ENCODE results near the gene UVRAG. TPM values are rescaled to one million over a fixed set of nuclear protein-coding genes. Genes with fewer than 3 reads are reported as not detected.

The UVRAG gene
- total RNA-seq, 1 experiment from 2014 or later = 31.3 TPM

DNA sequence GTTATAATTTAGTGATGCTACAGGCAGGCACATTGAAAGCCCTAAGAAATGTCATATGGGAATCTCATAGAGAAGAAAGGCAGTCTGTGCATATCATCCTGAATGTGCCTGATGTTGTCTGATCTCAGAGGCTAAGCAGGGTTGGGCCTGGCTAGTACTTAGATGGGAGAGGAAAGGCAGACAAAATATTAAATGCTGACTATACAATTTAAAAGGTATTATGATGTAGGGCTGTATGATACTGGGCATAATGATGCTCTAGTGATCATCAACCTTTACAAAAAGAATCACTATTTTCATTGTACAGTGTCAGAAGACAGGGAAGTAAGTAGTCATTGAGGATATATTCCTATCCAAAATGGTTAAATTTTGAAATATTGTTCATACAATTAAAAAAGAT is 119.8 kb downstream of the UVRAG start:
- Histone ChIP-seq H3K4me3 (ENCODE audit: low read depth, low read length) (no peak overlapping the region), H3K36me3 (ENCODE audit: control insufficient read depth, insufficient read depth, low read length) (no peaks in the 10 kb centered on the region; the same call in 1 of the 2 replicates), H3K9me3 (no peaks in the 10 kb centered on the region), H3K27me3 (replicated peaks; ENCODE audit: control insufficient read depth, insufficient read depth, low read length) (no peaks in the 10 kb centered on the region), H3K4me1 (no peaks in the 10 kb centered on the region)
- Mint-ChIP-seq H3K27ac (ENCODE audit: unreplicated experiment) (no peak overlapping the region), H3K9me3 (ENCODE audit: unreplicated experiment) (no peaks in the 10 kb centered on the region), H3K4me3 (ENCODE audit: unreplicated experiment) (no peak overlapping the region), H3K4me1 (ENCODE audit: low read depth, unreplicated experiment) (no peaks in the 10 kb centered on the region), H3K36me3 (ENCODE audit: insufficient read depth, unreplicated experiment) (no peaks in the 10 kb centered on the region), H3K27me3 (ENCODE audit: insufficient read depth, unreplicated experiment) (no peaks in the 10 kb centered on the region)
- TF ChIP-seq, protein P1, sequence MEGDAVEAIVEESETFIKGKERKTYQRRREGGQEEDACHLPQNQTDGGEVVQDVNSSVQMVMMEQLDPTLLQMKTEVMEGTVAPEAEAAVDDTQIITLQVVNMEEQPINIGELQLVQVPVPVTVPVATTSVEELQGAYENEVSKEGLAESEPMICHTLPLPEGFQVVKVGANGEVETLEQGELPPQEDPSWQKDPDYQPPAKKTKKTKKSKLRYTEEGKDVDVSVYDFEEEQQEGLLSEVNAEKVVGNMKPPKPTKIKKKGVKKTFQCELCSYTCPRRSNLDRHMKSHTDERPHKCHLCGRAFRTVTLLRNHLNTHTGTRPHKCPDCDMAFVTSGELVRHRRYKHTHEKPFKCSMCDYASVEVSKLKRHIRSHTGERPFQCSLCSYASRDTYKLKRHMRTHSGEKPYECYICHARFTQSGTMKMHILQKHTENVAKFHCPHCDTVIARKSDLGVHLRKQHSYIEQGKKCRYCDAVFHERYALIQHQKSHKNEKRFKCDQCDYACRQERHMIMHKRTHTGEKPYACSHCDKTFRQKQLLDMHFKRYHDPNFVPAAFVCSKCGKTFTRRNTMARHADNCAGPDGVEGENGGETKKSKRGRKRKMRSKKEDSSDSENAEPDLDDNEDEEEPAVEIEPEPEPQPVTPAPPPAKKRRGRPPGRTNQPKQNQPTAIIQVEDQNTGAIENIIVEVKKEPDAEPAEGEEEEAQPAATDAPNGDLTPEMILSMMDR (IDR thresholded peaks at IDR 0.05; ENCODE audit: insufficient read depth in 1 of 2, low read depth in 1 of 2, low read length in 1 of 2, severe bottlenecking in 1 of 2, unreplicated experiment in 1 of 2) = no peak
- CTCF ChIA-PET = no interaction called here
- no peak for DNase-seq
- POLR2A ChIA-PET = interaction anchor here (0.7 kb wide), 1 partner anchor 274 kb away, joined by 3 read pairs; no protein-coding TSS in a partner anchor
- intact Hi-C loops (cut with micrococcal nuclease; ENCODE audit: unreplicated experiment) = no loop called here
- BruUV-seq (replicated peaks) = no TSS peak

DNA sequence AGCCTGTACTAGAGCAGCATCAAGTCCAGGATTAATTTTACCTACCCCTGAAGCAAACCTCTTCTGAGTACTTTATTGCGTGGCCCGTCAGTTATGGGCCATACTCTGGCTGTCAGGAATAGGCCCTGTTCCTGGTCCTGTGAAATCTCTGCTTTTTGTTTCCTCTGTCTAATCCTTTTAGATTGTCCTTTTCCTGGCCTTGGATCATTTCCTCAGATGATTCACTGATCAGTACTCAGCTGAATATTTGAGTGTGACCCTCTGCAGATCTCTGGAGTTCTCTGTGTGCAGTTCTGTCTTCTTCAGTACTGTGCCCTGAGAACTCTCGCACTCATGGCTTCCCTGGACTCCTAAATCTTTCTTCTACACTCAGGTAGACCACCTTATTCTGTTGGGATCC is 123.5 kb downstream of the UVRAG start:
- Histone ChIP-seq H3K36me3 (ENCODE audit: control insufficient read depth, insufficient read depth, low read length) (no peaks in the 10 kb centered on the region), H3K4me1 (no peaks in the 10 kb centered on the region), H3K9me3 (no peaks in the 10 kb centered on the region), H3K4me3 (ENCODE audit: low read depth, low read length) (no peak overlapping the region), H3K27me3 (replicated peaks; ENCODE audit: control insufficient read depth, insufficient read depth, low read length) (no peaks in the 10 kb centered on the region)
- Mint-ChIP-seq H3K27me3 (ENCODE audit: insufficient read depth, unreplicated experiment) (no peaks in the 10 kb centered on the region), H3K4me1 (ENCODE audit: low read depth, unreplicated experiment) (no peaks in the 10 kb centered on the region), H3K36me3 (ENCODE audit: insufficient read depth, unreplicated experiment) (no peaks in the 10 kb centered on the region), H3K9me3 (ENCODE audit: unreplicated experiment) (no peaks in the 10 kb centered on the region), H3K4me3 (ENCODE audit: unreplicated experiment) (no peak overlapping the region), H3K27ac (ENCODE audit: unreplicated experiment) (no peak overlapping the region)
- no peak for DNase-seq
- ChIA-PET POLR2A (no interaction called here), CTCF (no interaction called here)
- TF ChIP-seq, protein P1 (IDR thresholded peaks at IDR 0.05; ENCODE audit: insufficient read depth in 1 of 2, low read depth in 1 of 2, low read length in 1 of 2, severe bottlenecking in 1 of 2, unreplicated experiment in 1 of 2) = no peak
- no TSS peak for BruUV-seq (replicated peaks)
- intact Hi-C loops (cut with micrococcal nuclease; ENCODE audit: unreplicated experiment) = no loop called here

DNA sequence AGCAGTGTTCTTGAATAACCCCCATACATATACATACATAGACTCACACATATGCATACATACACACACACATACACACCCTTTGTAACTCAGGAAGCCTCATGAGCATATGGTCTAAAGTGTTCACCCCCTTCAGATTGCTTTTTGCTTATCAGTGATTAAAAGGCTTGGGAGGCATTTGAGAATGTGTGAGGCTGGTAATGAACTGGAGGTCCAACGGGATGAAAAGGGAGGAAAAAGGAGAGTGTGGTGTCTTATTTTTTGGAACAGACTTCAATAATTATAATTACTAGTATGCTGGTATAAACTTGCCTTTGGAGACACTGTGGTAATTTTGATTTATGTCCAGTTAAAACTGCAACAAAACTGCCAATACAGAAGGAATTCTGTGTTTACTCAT is 124.5 kb downstream of the UVRAG start:
- H3K9me3 Mint-ChIP-seq (ENCODE audit: unreplicated experiment) = no peaks in the 10 kb centered on the region
- no peaks in the 10 kb centered on the region for H3K9me3 ChIP-seq
- no peaks in the 10 kb centered on the region for H3K27me3 Mint-ChIP-seq (ENCODE audit: insufficient read depth, unreplicated experiment)
- no peak overlapping the region for H3K27ac Mint-ChIP-seq (ENCODE audit: unreplicated experiment)
- no peaks in the 10 kb centered on the region for H3K27me3 ChIP-seq (replicated peaks; ENCODE audit: control insufficient read depth, insufficient read depth, low read length)
- no peak overlapping the region for H3K4me3 Mint-ChIP-seq (ENCODE audit: unreplicated experiment)
- H3K36me3 ChIP-seq (ENCODE audit: control insufficient read depth, insufficient read depth, low read length) = no peaks in the 10 kb centered on the region
- no peak overlapping the region for H3K4me3 ChIP-seq (ENCODE audit: low read depth, low read length)
- no TSS peak for BruUV-seq (replicated peaks)
- no peaks in the 10 kb centered on the region for H3K36me3 Mint-ChIP-seq (ENCODE audit: insufficient read depth, unreplicated experiment)
- no peaks in the 10 kb centered on the region for H3K4me1 Mint-ChIP-seq (ENCODE audit: low read depth, unreplicated experiment)
- TF ChIP-seq, protein P1 (IDR thresholded peaks at IDR 0.05; ENCODE audit: insufficient read depth in 1 of 2, low read depth in 1 of 2, low read length in 1 of 2, severe bottlenecking in 1 of 2, unreplicated experiment in 1 of 2) = no peak
- no peak for DNase-seq
- intact Hi-C loops (cut with micrococcal nuclease; ENCODE audit: unreplicated experiment) = no loop called here
- CTCF ChIA-PET = interaction anchor here (0.6 kb wide), 1 partner anchor 59 kb away, joined by 6 read pairs; no protein-coding TSS in a partner anchor
- POLR2A ChIA-PET = no interaction called here
- no peaks in the 10 kb centered on the region for H3K4me1 ChIP-seq

Data from Caco-2 (cell line).